Endothelial cell of umbilical vein (primary cell): ENCODE measurements around the gene NAA20. TPM values are rescaled to one million over a fixed set of nuclear protein-coding genes. Genes with fewer than 3 reads are reported as not detected.

ENCODE experiments used
- BruUV-seq: library from RNA; stranded (reverse); fragments of 400-500 nt; replicated peaks from 2 replicates; lab custom pipeline; 2021; lab: Mats Ljungman, UMichigan
- CTCF ChIA-PET: fragments of 300-600, 350-600 bp; sonication (Branson Sonifier 250); formaldehyde crosslinking; loops from one replicate; lab custom pipeline; 2021; ENCODE audit warnings: antibody characterized with exemption, inconsistent platforms; lab: Charles Lee
- POLR2A ChIA-PET: fragments of 300-600, 350-600 bp; sonication (Branson Sonifier 250); formaldehyde crosslinking; loops from one replicate; lab custom pipeline; 2021; ENCODE audit warnings: antibody characterized with exemption, inconsistent platforms; lab: Charles Lee
- DNase-seq: peaks from one replicate; pipeline ENCODE4 v3.0.0-alpha.2; 2011; ENCODE audit warnings: low read depth, low spot score
- FAIRE-seq: peaks from 2 replicates; lab custom pipeline; 2011; peaks lifted over from hg19 to GRCh38; lab: Jason Lieb, UNC
- H2AFZ ChIP-seq: 2 replicates; pipeline ENCODE4 v1.6.0; 2012; ENCODE audit warnings: low read depth, low read length, control low read depth, inconsistent platforms
- H3K27ac ChIP-seq: 2 replicates; pipeline ENCODE4 v1.5.1; 2011; ENCODE audit warnings: low read depth, mild to moderate bottlenecking, control low read depth, low read length, moderate library complexity; ENCODE audit not compliant: insufficient read depth
- H3K27me3 ChIP-seq, 2 experiments: 2 replicates each; pipeline versions ENCODE4 v1.6.0 to v1.6.1; 2011; ENCODE audit warnings: low read length in 2 of 2, mixed read lengths in 1 of 2; ENCODE audit not compliant: control insufficient read depth in 2 of 2, insufficient read depth in 2 of 2
- H3K36me3 ChIP-seq, 2 experiments: 2 replicates in 1 of 2; 3 replicates in 1 of 2; pipeline ENCODE4 v1.5.1; 2011; ENCODE audit warnings: low read length in 2 of 2, mild to moderate bottlenecking in 1 of 2, moderate library complexity in 1 of 2; ENCODE audit not compliant: control insufficient read depth in 2 of 2, insufficient read depth in 2 of 2; ENCODE audit errors: extremely low read depth in 1 of 2
- H3K4me1 ChIP-seq: 3 replicates; pipeline ENCODE4 v1.5.1; 2011; ENCODE audit warnings: mild to moderate bottlenecking, low read length; ENCODE audit not compliant: control insufficient read depth, insufficient read depth; ENCODE audit errors: extremely low read depth
- H3K4me2 ChIP-seq: 2 replicates; pipeline ENCODE4 v1.6.1; 2011; ENCODE audit warnings: low read length, control low read depth, mixed read lengths; ENCODE audit not compliant: insufficient read depth
- H3K4me3 ChIP-seq, 3 experiments: fragments of 200-600 bp in 1 of 3; sonication (generic), shearing (Covaris generic) in 1 of 3; replicated peaks in 1 of 3; 2 replicates each; pipeline ENCODE4 v1.5.1; 2011 to 2016; ENCODE audit warnings: control low read depth in 3 of 3, low read length in 3 of 3, mild to moderate bottlenecking in 2 of 3, inconsistent platforms in 1 of 3, low read depth in 1 of 3, moderate library complexity in 1 of 3; ENCODE audit not compliant: insufficient read depth in 1 of 3
- H3K79me2 ChIP-seq: 2 replicates; pipeline ENCODE4 v1.6.0; 2012; ENCODE audit warnings: low read length, inconsistent platforms; ENCODE audit not compliant: control insufficient read depth, insufficient read depth
- H3K9ac ChIP-seq: replicated peaks from 2 replicates; pipeline ENCODE3; 2011; ENCODE audit warnings: low read length, control low read depth; ENCODE audit not compliant: insufficient read depth; ENCODE audit errors: extremely low read depth
- H3K9me1 ChIP-seq: replicated peaks from 3 replicates; pipeline ENCODE4 v1.6.0; 2011; ENCODE audit warnings: mild to moderate bottlenecking, low read length; ENCODE audit not compliant: control insufficient read depth, insufficient read depth; ENCODE audit errors: extremely low read depth
- H3K9me3 ChIP-seq: replicated peaks from 2 replicates; pipeline ENCODE4 v1.5.1; 2012; ENCODE audit warnings: low read length, inconsistent platforms; ENCODE audit not compliant: control insufficient read depth, insufficient read depth
- H4K20me1 ChIP-seq: replicated peaks from 2 replicates; pipeline ENCODE3; 2011; ENCODE audit warnings: mild to moderate bottlenecking, low read length; ENCODE audit not compliant: control insufficient read depth, insufficient read depth; ENCODE audit errors: extremely low read depth
- CTCF ChIP-seq, 2 donors: IDR thresholded peaks; 1 replicate in 1 of 2; 2 replicates in 1 of 2; pipeline ENCODE4 v1.5.1; 2011; ENCODE audit warnings: low read length in 2 of 2, mild to moderate bottlenecking in 2 of 2, moderate library complexity in 2 of 2, control low read depth in 1 of 2, inconsistent platforms in 1 of 2, low read depth in 1 of 2; ENCODE audit not compliant: insufficient read depth in 1 of 2; ENCODE audit errors: extremely low read depth in 1 of 2
- EZH2 ChIP-seq: IDR thresholded peaks from 2 replicates; pipeline ENCODE4 v1.6.1; 2012; ENCODE audit warnings: borderline replicate concordance, low read depth, mild to moderate bottlenecking, moderate library complexity, low read length, inconsistent platforms; ENCODE audit not compliant: severe bottlenecking
- FOS ChIP-seq: IDR thresholded peaks from 2 replicates; pipeline ENCODE4 v1.6.1; 2011; ENCODE audit warnings: mild to moderate bottlenecking, low read length, moderate library complexity, borderline replicate concordance; ENCODE audit not compliant: insufficient read depth
- GATA2 ChIP-seq: IDR thresholded peaks from 2 replicates; pipeline ENCODE4 v1.7.0; 2011; ENCODE audit warnings: low read depth, mild to moderate bottlenecking, moderate library complexity, mixed read lengths, low read length; ENCODE audit not compliant: insufficient read length, insufficient read depth
- JUN ChIP-seq: IDR thresholded peaks from 2 replicates; pipeline ENCODE4 v1.6.1; 2011; ENCODE audit warnings: borderline replicate concordance, low read depth; ENCODE audit not compliant: insufficient read length, insufficient read depth
- MAX ChIP-seq: IDR thresholded peaks from 2 replicates; pipeline ENCODE4 v1.6.1; 2011; ENCODE audit not compliant: insufficient read depth, insufficient read length
- MYC ChIP-seq: IDR thresholded peaks from one replicate; pipeline ENCODE4 v1.6.1; 2011; ENCODE audit warnings: mild to moderate bottlenecking, low read depth, low read length
- POLR2A ChIP-seq: IDR thresholded peaks from 2 replicates; pipeline ENCODE4 v1.6.1; 2012; ENCODE audit warnings: low read depth, mild to moderate bottlenecking, control low read depth, low read length
- POLR2AphosphoS5 ChIP-seq: IDR thresholded peaks from 2 replicates; pipeline ENCODE4 v1.6.1; 2012; ENCODE audit warnings: low read depth, mild to moderate bottlenecking, control low read depth, low read length, moderate library complexity; ENCODE audit not compliant: insufficient read depth
- dilution Hi-C: fragments of 300-500 bp; cut with MboI; formaldehyde crosslinking; loops from one replicate; pipeline ENCODE4 v1.15.0; 2019; ENCODE audit warnings: low sequenced_read_pairs; ENCODE audit not compliant: extremely low pct_ligation_motif_present
- intact Hi-C: fragments of 100-400 bp; cut with micrococcal nuclease; formaldehyde crosslinking; loops from one replicate; pipeline ENCODE4 v1.10.0; 2022
- polyA plus RNA-seq, 4 experiments: library from polyadenylated mRNA; depleted of rRNA in 3 of 4; stranded (reverse) in 3 of 4; unstranded in 1 of 4; fragments of >200 nt; gene quantifications; 2 replicates each; pipeline versions ENCODE4 v1.2.1 to v1.2.3, GENCODE V29; 2011 to 2012; ENCODE audit warnings: missing spikeins in 1 of 4
- total RNA-seq: library from RNA; stranded (reverse); gene quantifications from 2 replicates; pipeline ENCODE4 v1.2.3, GENCODE V29; 2021

NAA20 gene
- total and polyA plus RNA-seq, 2 donors (not counting 3 experiments of a cell fraction or from before 2014, with no cell fraction given): 48.6 to 77.3 TPM

- ChIA-PET POLR2A (no interaction called here), CTCF (interaction anchor here (0.9 kb wide), 1 partner anchor 25 kb away, joined by 4 read pairs; no protein-coding TSS in a partner anchor)
- FAIRE-seq: no peak
- Histone ChIP-seq H3K9me3 (no peaks in the 10 kb centered on the region), H3K36me3 (no peaks in the 10 kb centered on the region), H3K9ac (no peak overlapping the region), H4K20me1 (no peaks in the 10 kb centered on the region), H3K4me2 (no peak overlapping the region), H3K79me2 (no peaks in the 10 kb centered on the region), H3K4me3 (no peak overlapping the region), H3K27me3 (peaks cover 18 to 24% of the 10 kb centered on the region in 2 experiments), H3K4me1 (no peaks in the 10 kb centered on the region), H3K27ac (no peak overlapping the region), H2AFZ (no peak overlapping the region), H3K9me1 (no peaks in the 10 kb centered on the region)
- no peak for TF ChIP-seq POLR2AphosphoS5
- no peak for TF ChIP-seq GATA2
- no peak for TF ChIP-seq CTCF (IDR thresholded peaks at IDR 0.05; ENCODE audit: extremely low read depth in 1 of 2, insufficient read depth in 1 of 2, low read depth in 1 of 2, low read length in 2 of 2)
- no peak for TF ChIP-seq POLR2A
- TF ChIP-seq MYC: no peak
- no peak for TF ChIP-seq EZH2
- TF ChIP-seq MAX: no peak
- TF ChIP-seq JUN: no peak
- no peak for TF ChIP-seq FOS
- dilution Hi-C loops: no loop called here
- no peak for DNase-seq
- BruUV-seq: no TSS peak
- intact Hi-C loops: no loop called here
Observed at GRCh38 chr20:20076297-20077065, 59.3 kb downstream of the NAA20 start.
